Measurements from ENCODE around the gene ADPGK. TPM values are rescaled to one million over a fixed set of nuclear protein-coding genes. Genes with fewer than 3 reads are reported as not detected.

Gene ADPGK
- total RNA-seq, 1 donor from 2014 or later: 67.3 TPM

DNA sequence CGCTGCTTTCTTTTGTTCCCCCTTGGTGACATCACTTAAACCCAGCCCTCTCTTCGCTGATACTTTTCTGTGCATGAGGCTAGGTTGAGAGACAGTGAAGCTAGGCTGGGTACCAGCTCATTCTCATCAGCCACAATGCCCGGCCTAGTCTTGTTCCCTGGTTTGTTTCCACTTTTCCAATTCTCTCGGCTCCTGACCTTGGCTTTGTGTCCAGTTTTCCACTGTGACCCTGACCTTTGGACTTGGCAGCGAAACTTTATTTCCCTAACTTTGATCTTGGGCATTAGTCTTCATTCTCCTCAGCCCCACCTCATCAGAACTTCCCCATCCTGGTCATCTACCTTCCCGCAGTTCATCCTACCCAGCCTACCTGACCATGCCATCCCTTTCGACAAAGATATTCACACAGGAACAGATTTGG lies 908 bp upstream of the ADPGK start:
- H3K4me1 Mint-ChIP-seq (ENCODE audit: low read depth, unreplicated experiment): peaks cover 46% of the 10 kb centered on the region
- Histone ChIP-seq H3K9me3 (ENCODE audit: insufficient read depth, low read depth, low read length) (no peaks in the 10 kb centered on the region), H3K4me3 (ENCODE audit: insufficient read depth, low read depth, low read length) (peak overlapping the region; percentile 99), H3K27ac (ENCODE audit: low read depth, low read length) (peak overlapping the region; percentile 86), H3K79me2 (ENCODE audit: insufficient read depth, low read length) (peaks cover 38% of the 10 kb centered on the region), H2AFZ (ENCODE audit: low read depth, low read length) (peak overlapping the region; percentile 90), H3K36me3 (ENCODE audit: insufficient read depth, low read length) (no peaks in the 10 kb centered on the region), H3K9ac (ENCODE audit: low read length) (peak overlapping the region; percentile 92), H3K27me3 (ENCODE audit: insufficient read depth, low read length) (no peaks in the 10 kb centered on the region), H3K4me2 (ENCODE audit: low read length) (peak overlapping the region; percentile 96), H3K4me1 (ENCODE audit: insufficient read depth, low read length) (peaks cover 26% of the 10 kb centered on the region), H4K20me1 (ENCODE audit: insufficient read depth, low read length) (peaks cover 30% of the 10 kb centered on the region)
- TF ChIP-seq EZH2 (IDR thresholded peaks at IDR 0.05; ENCODE audit: insufficient read depth, low read length): no peak
- TF ChIP-seq, protein P1, sequence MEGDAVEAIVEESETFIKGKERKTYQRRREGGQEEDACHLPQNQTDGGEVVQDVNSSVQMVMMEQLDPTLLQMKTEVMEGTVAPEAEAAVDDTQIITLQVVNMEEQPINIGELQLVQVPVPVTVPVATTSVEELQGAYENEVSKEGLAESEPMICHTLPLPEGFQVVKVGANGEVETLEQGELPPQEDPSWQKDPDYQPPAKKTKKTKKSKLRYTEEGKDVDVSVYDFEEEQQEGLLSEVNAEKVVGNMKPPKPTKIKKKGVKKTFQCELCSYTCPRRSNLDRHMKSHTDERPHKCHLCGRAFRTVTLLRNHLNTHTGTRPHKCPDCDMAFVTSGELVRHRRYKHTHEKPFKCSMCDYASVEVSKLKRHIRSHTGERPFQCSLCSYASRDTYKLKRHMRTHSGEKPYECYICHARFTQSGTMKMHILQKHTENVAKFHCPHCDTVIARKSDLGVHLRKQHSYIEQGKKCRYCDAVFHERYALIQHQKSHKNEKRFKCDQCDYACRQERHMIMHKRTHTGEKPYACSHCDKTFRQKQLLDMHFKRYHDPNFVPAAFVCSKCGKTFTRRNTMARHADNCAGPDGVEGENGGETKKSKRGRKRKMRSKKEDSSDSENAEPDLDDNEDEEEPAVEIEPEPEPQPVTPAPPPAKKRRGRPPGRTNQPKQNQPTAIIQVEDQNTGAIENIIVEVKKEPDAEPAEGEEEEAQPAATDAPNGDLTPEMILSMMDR (IDR thresholded peaks at IDR 0.05; ENCODE audit: insufficient read depth, low read depth, low read length): no peak
- no peaks in the 10 kb centered on the region for H3K9me3 Mint-ChIP-seq (ENCODE audit: unreplicated experiment)
- FAIRE-seq (no peak), DNase-seq (ENCODE audit: low read depth) (no peak)
- no peaks in the 10 kb centered on the region for H3K36me3 Mint-ChIP-seq (ENCODE audit: low read depth, unreplicated experiment)
- no peaks in the 10 kb centered on the region for H3K27me3 Mint-ChIP-seq (ENCODE audit: low read depth, unreplicated experiment)
- peak overlapping the region; percentile 96 for H3K27ac Mint-ChIP-seq (ENCODE audit: unreplicated experiment)
- peak overlapping the region; percentile 86 for H3K4me3 Mint-ChIP-seq (ENCODE audit: unreplicated experiment)

DNA sequence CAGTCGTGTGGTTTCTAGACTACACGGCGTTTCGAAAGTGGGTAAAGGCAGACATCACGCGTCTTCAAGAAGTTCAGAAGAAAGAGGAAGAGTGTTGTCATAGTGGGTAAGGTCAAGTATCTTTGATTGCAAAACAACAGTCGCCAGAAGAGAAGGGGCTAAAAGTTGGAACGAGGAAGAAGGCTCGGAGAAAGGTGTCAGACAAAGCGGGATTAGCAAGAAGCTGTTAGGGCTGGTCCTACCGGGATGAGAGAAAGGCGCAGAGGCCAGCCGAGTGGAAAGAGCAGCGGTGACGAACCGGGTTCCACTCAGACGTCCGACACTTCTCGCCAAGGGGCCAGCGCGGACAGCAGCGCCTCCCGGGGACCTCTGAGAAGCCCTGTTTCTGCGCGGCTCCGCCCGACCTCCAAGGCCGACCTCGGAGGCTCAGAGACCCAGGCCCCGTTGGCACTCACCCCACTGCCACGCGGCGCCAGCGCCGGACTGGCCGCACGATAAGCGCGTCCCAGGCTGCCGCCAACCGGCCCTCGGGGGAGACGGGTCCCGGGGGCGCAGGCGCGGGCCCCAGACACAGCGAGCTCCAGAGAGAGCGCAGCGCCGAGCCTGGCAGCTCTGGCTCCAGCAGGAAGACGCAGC lies 436 bp downstream of the ADPGK start:
- Histone ChIP-seq H3K9me3 (ENCODE audit: insufficient read depth, low read depth, low read length) (no peaks in the 10 kb centered on the region), H3K9ac (ENCODE audit: low read length) (peak overlapping the region; percentile 92), H3K4me1 (ENCODE audit: insufficient read depth, low read length) (peaks cover 26% of the 10 kb centered on the region), H3K27ac (ENCODE audit: low read depth, low read length) (peak overlapping the region; percentile 86), H3K27me3 (ENCODE audit: insufficient read depth, low read length) (no peaks in the 10 kb centered on the region), H2AFZ (ENCODE audit: low read depth, low read length) (peak overlapping the region; percentile 90), H3K4me3 (ENCODE audit: insufficient read depth, low read depth, low read length) (peak overlapping the region; percentile 99), H4K20me1 (ENCODE audit: insufficient read depth, low read length) (peaks cover 36% of the 10 kb centered on the region), H3K36me3 (ENCODE audit: insufficient read depth, low read length) (no peaks in the 10 kb centered on the region), H3K4me2 (ENCODE audit: low read length) (peak overlapping the region; percentile 96), H3K79me2 (ENCODE audit: insufficient read depth, low read length) (peaks cover 49% of the 10 kb centered on the region)
- FAIRE-seq (no peak), DNase-seq (ENCODE audit: low read depth) (no peak)
- H3K36me3 Mint-ChIP-seq (ENCODE audit: low read depth, unreplicated experiment): peaks cover under 1% of the 10 kb centered on the region
- TF ChIP-seq EZH2 (IDR thresholded peaks at IDR 0.05; ENCODE audit: insufficient read depth, low read length): no peak
- TF ChIP-seq, protein P1 (IDR thresholded peaks at IDR 0.05; ENCODE audit: insufficient read depth, low read depth, low read length): no peak
- H3K9me3 Mint-ChIP-seq (ENCODE audit: unreplicated experiment): no peaks in the 10 kb centered on the region
- H3K4me1 Mint-ChIP-seq (ENCODE audit: low read depth, unreplicated experiment): peaks cover 51% of the 10 kb centered on the region
- H3K4me3 Mint-ChIP-seq (ENCODE audit: unreplicated experiment): peak overlapping the region; percentile 92
- H3K27me3 Mint-ChIP-seq (ENCODE audit: low read depth, unreplicated experiment): no peaks in the 10 kb centered on the region
- H3K27ac Mint-ChIP-seq (ENCODE audit: unreplicated experiment): peak overlapping the region; percentile 63

Data from astrocyte (in vitro differentiated cells and primary cell).